ENCODE data around the gene GNAO1.

GRCh38 chr16:56269281-56269680 lies 78.0 kb downstream of the GNAO1 start:
- TF ChIP-seq TCF4 (CRISPR knock-in tag; IDR thresholded peaks at IDR 0.05; ENCODE audit: borderline replicate concordance) (no peak), TOX (CRISPR knock-in tag; IDR thresholded peaks at IDR 0.05; ENCODE audit: borderline replicate concordance) (no peak), ZFP30 (CRISPR knock-in tag; IDR thresholded peaks at IDR 0.05) (no peak), PPARA (CRISPR knock-in tag; IDR thresholded peaks at IDR 0.05; ENCODE audit: borderline replicate concordance) (no peak), ARNTL (CRISPR knock-in tag; IDR thresholded peaks at IDR 0.05; ENCODE audit: borderline replicate concordance, low read depth) (no peak)
- TF ChIP-seq, protein P1, sequence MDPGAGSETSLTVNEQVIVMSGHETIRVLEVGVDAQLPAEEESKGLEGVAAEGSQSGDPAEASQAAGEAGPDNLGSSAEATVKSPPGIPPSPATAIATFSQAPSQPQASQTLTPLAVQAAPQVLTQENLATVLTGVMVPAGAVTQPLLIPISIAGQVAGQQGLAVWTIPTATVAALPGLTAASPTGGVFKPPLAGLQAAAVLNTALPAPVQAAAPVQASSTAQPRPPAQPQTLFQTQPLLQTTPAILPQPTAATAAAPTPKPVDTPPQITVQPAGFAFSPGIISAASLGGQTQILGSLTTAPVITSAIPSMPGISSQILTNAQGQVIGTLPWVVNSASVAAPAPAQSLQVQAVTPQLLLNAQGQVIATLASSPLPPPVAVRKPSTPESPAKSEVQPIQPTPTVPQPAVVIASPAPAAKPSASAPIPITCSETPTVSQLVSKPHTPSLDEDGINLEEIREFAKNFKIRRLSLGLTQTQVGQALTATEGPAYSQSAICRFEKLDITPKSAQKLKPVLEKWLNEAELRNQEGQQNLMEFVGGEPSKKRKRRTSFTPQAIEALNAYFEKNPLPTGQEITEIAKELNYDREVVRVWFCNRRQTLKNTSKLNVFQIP (CRISPR knock-in tag; IDR thresholded peaks at IDR 0.05; ENCODE audit: borderline replicate concordance, low read depth), result no peak
